ENCODE data around the gene TTLL11.

DNA sequence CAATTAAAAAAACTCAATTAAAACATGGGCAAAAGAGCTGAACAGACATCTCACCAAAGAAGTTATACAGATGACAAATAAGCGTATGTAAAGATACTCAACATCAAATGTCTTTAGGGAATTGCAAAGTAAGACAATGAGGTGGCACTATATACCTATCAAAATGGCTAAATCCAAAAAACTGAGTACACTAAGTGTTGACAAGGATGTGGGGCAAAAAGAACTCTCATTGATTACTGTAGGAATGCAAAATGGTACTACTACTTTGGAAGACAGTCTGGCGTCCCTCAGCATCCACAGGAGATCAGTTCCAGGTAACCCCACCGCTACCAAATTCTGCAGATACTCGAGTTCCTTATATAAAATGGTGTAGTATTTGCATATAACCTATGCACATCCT, 243.6 kb downstream of the TTLL11 start:
- TF ChIP-seq EP300 (IDR thresholded peaks at IDR 0.05; ENCODE audit: low read depth), result no peak
- TF ChIP-seq, protein P1, sequence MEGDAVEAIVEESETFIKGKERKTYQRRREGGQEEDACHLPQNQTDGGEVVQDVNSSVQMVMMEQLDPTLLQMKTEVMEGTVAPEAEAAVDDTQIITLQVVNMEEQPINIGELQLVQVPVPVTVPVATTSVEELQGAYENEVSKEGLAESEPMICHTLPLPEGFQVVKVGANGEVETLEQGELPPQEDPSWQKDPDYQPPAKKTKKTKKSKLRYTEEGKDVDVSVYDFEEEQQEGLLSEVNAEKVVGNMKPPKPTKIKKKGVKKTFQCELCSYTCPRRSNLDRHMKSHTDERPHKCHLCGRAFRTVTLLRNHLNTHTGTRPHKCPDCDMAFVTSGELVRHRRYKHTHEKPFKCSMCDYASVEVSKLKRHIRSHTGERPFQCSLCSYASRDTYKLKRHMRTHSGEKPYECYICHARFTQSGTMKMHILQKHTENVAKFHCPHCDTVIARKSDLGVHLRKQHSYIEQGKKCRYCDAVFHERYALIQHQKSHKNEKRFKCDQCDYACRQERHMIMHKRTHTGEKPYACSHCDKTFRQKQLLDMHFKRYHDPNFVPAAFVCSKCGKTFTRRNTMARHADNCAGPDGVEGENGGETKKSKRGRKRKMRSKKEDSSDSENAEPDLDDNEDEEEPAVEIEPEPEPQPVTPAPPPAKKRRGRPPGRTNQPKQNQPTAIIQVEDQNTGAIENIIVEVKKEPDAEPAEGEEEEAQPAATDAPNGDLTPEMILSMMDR (IDR thresholded peaks at IDR 0.05), result no peak
- TF ChIP-seq POLR2A (IDR thresholded peaks at IDR 0.05), result no peak
- no peak for TF ChIP-seq POLR2AphosphoS5 (IDR thresholded peaks at IDR 0.05)

All from transverse colon (tissue), 4 donors.